ENCODE results near the gene ASB16. TPM values are rescaled to one million over a fixed set of nuclear protein-coding genes. Genes with fewer than 3 reads are reported as not detected.

The ASB16 gene
- total RNA-seq, 1 experiment from 2014 or later = 0.11 TPM

GRCh38 chr17:44223541-44224071, 53.1 kb downstream of the ASB16 start (continued):
- no peak for TF ChIP-seq CTCF (IDR thresholded peaks at IDR 0.05)

Small RNAs within 50 kb of the gene (microRNA-seq; reads per million reads assigned to microRNA genes)
- gene MIR6782 (ENCODE audit: borderline number of aligned reads) = not detected

Other genes with a start within 250 kb of the ASB16 start
- gene PPY, start 228.2 kb upstream of the ASB16 start, total RNA-seq (2021) = not detected in 3 replicates
- gene PYY, start 216.8 kb upstream of the ASB16 start, total RNA-seq (2021) = 0.72 to 1.1 TPM (median 0.94 TPM) in 3 replicates
- gene NAGS, start 166.1 kb upstream of the ASB16 start, total RNA-seq (2021) = 6.1 to 8.6 TPM (median 7.6 TPM) in 3 replicates
- 32.1 to 36.3 TPM (median 32.7 TPM) in 3 replicates for gene TMEM101, start 155.7 kb upstream of the ASB16 start, total RNA-seq (2021)
- gene LSM12, start 104.0 kb upstream of the ASB16 start, total RNA-seq (2021) = 96.8 to 102 TPM (median 98.0 TPM) in 3 replicates
- 121 to 122 TPM (median 121 TPM) in 3 replicates for gene G6PC3, start 100.0 kb upstream of the ASB16 start, total RNA-seq (2021)
- 54.0 to 61.6 TPM (median 59.0 TPM) in 3 replicates for gene HDAC5, start 47.1 kb upstream of the ASB16 start, total RNA-seq (2021)
- 22.4 to 23.9 TPM (median 23.7 TPM) in 3 replicates for gene HROB, start 28.8 kb upstream of the ASB16 start, total RNA-seq (2021)
- gene TMUB2, start 16.3 kb downstream of the ASB16 start, total RNA-seq (2021) = 21.9 to 26.9 TPM (median 25.3 TPM) in 3 replicates
- 113 to 124 TPM (median 114 TPM) in 3 replicates for gene ATXN7L3, start 29.2 kb downstream of the ASB16 start, total RNA-seq (2021)
- 69.5 to 77.1 TPM (median 75.9 TPM) in 3 replicates for gene UBTF, start 49.0 kb downstream of the ASB16 start, total RNA-seq (2021)
- gene SLC4A1, start 97.4 kb downstream of the ASB16 start, total RNA-seq (2021) = 0.05 to 0.14 TPM in 2 of 3 replicates, not detected in the other
- 5.1 to 6.5 TPM (median 5.2 TPM) in 3 replicates for gene RUNDC3A, start 137.9 kb downstream of the ASB16 start, total RNA-seq (2021)
- gene SLC25A39, start 154.1 kb downstream of the ASB16 start, total RNA-seq (2021) = 254 to 271 TPM (median 268 TPM) in 3 replicates
- 177 to 185 TPM (median 185 TPM) in 3 replicates for gene GRN, start 174.6 kb downstream of the ASB16 start, total RNA-seq (2021)
- 28.2 to 29.9 TPM (median 28.5 TPM) in 3 replicates for gene FAM171A2, start 193.1 kb downstream of the ASB16 start, total RNA-seq (2021)
- gene ITGA2B, start 218.9 kb downstream of the ASB16 start, total RNA-seq (2021) = 21.5 to 30.3 TPM (median 28.5 TPM) in 3 replicates